ENCODE results near the gene TRIM26.

TRIM26 gene

GRCh38 chr6:30149234-30149633 is 64.0 kb downstream of the TRIM26 start:
- TF ChIP-seq ZNF70 (CRISPR knock-in tag; IDR thresholded peaks at IDR 0.05) (no peak), BACH2 (CRISPR knock-in tag; IDR thresholded peaks at IDR 0.05; ENCODE audit: borderline replicate concordance) (no peak), ZC3H10 (CRISPR knock-in tag; IDR thresholded peaks at IDR 0.05) (no peak), ZFP30 (CRISPR knock-in tag; IDR thresholded peaks at IDR 0.05) (no peak), ZFP3 (CRISPR knock-in tag; IDR thresholded peaks at IDR 0.05) (no peak), ISL1 (CRISPR knock-in tag; IDR thresholded peaks at IDR 0.05) (no peak), ESRRG (CRISPR knock-in tag; IDR thresholded peaks at IDR 0.05) (no peak), CSRNP3 (CRISPR knock-in tag; IDR thresholded peaks at IDR 0.05) (no peak), ARNTL (CRISPR knock-in tag; IDR thresholded peaks at IDR 0.05; ENCODE audit: borderline replicate concordance, low read depth) (no peak), PATZ1 (CRISPR knock-in tag; IDR thresholded peaks at IDR 0.05; ENCODE audit: borderline replicate concordance) (no peak), ZNF565 (CRISPR knock-in tag; conservative IDR thresholded peaks at IDR 0.05; ENCODE audit: low read depth) (no peak), GLIS3 (CRISPR knock-in tag; IDR thresholded peaks at IDR 0.05) (no peak), TCF4 (CRISPR knock-in tag; IDR thresholded peaks at IDR 0.05; ENCODE audit: borderline replicate concordance) (no peak), ZNF8 (CRISPR knock-in tag; IDR thresholded peaks at IDR 0.05) (no peak), POU6F1 (CRISPR knock-in tag; IDR thresholded peaks at IDR 0.05; ENCODE audit: borderline replicate concordance, low read depth) (no peak), OSR1 (CRISPR knock-in tag; IDR thresholded peaks at IDR 0.05) (no peak)
- ATAC-seq, result 0 out of 3 replicates have a peak, but pooled peaks have one; percentile 38

GRCh38 chr6:30147096-30147495 is 66.1 kb downstream of the TRIM26 start:
- no peak for ATAC-seq
- TF ChIP-seq TCF4 (CRISPR knock-in tag; IDR thresholded peaks at IDR 0.05; ENCODE audit: borderline replicate concordance) (no peak), TOX (CRISPR knock-in tag; IDR thresholded peaks at IDR 0.05; ENCODE audit: borderline replicate concordance) (no peak), PPARA (CRISPR knock-in tag; IDR thresholded peaks at IDR 0.05; ENCODE audit: borderline replicate concordance) (no peak), ZNF8 (CRISPR knock-in tag; IDR thresholded peaks at IDR 0.05) (no peak), ZNF565 (CRISPR knock-in tag; conservative IDR thresholded peaks at IDR 0.05; ENCODE audit: low read depth) (no peak), TSHZ2 (CRISPR knock-in tag; IDR thresholded peaks at IDR 0.05) (no peak), ZC3H10 (CRISPR knock-in tag; IDR thresholded peaks at IDR 0.05) (no peak), CSRNP3 (CRISPR knock-in tag; IDR thresholded peaks at IDR 0.05) (no peak), POU6F1 (CRISPR knock-in tag; IDR thresholded peaks at IDR 0.05; ENCODE audit: borderline replicate concordance, low read depth) (no peak), SNAI2 (CRISPR knock-in tag; IDR thresholded peaks at IDR 0.05) (no peak), ESRRG (CRISPR knock-in tag; IDR thresholded peaks at IDR 0.05) (no peak), PATZ1 (CRISPR knock-in tag; IDR thresholded peaks at IDR 0.05; ENCODE audit: borderline replicate concordance) (no peak), ZFP3 (CRISPR knock-in tag; IDR thresholded peaks at IDR 0.05) (no peak), ZFP30 (CRISPR knock-in tag; IDR thresholded peaks at IDR 0.05) (no peak), ARNTL (CRISPR knock-in tag; IDR thresholded peaks at IDR 0.05; ENCODE audit: borderline replicate concordance, low read depth) (no peak), BACH2 (CRISPR knock-in tag; IDR thresholded peaks at IDR 0.05; ENCODE audit: borderline replicate concordance) (no peak), CREB5 (CRISPR knock-in tag; IDR thresholded peaks at IDR 0.05; ENCODE audit: low read depth) (no peak), OSR1 (CRISPR knock-in tag; IDR thresholded peaks at IDR 0.05) (no peak)
